Common myeloid progenitor, CD34-positive (primary cell): ENCODE measurements around the gene PAFAH2.

Experiments used
- CTCF ChIA-PET: fragments of 350-600 bp; sonication (Branson Sonifier 250); formaldehyde crosslinking; loops from one replicate; lab custom pipeline; 2021; ENCODE audit warnings: antibody characterized with exemption; lab: Charles Lee
- POLR2A ChIA-PET: fragments of 350-600 bp; sonication (Branson Sonifier 250); formaldehyde crosslinking; loops from one replicate; lab custom pipeline; 2021; ENCODE audit warnings: antibody characterized with exemption; lab: Charles Lee
- DNase-seq, 3 donors: peaks; one replicate each; pipeline versions ENCODE4 v3.0.0 to v3.0.0-alpha.2; 2013
- H3K27ac ChIP-seq, 2 experiments: 1 replicate in 1 of 2; 2 replicates in 1 of 2; pipeline ENCODE4 v1.7.0; 2013; ENCODE audit warnings: inconsistent platforms in 2 of 2, low read length in 2 of 2, mild to moderate bottlenecking in 2 of 2, low read depth in 1 of 2, moderate library complexity in 1 of 2; ENCODE audit not compliant: severe bottlenecking in 2 of 2, insufficient read depth in 1 of 2, poor library complexity in 1 of 2
- H3K27me3 ChIP-seq, 5 experiments: replicated peaks in 2 of 5; 1 replicate in 3 of 5; 2 replicates in 2 of 5; pipeline versions ENCODE4 v1.6.1 to v1.7.0; 2013; ENCODE audit warnings: low read length in 4 of 5, mild to moderate bottlenecking in 2 of 5, moderate library complexity in 2 of 5, inconsistent platforms in 1 of 5; ENCODE audit not compliant: insufficient read depth in 5 of 5, control insufficient read depth in 4 of 5
- H3K36me3 ChIP-seq, 4 experiments: 1 replicate in 2 of 4; 2 replicates in 2 of 4; pipeline versions ENCODE4 v1.6.1 to v1.7.0; 2013; ENCODE audit warnings: low read length in 3 of 4, control low read depth in 1 of 4, mild to moderate bottlenecking in 1 of 4; ENCODE audit not compliant: control insufficient read depth in 4 of 4, insufficient read depth in 4 of 4
- H3K4me1 ChIP-seq, 4 experiments: 1 replicate in 3 of 4; 2 replicates in 1 of 4; pipeline versions ENCODE4 v1.6.1 to v1.7.1; 2013; ENCODE audit warnings: low read length in 3 of 4, mild to moderate bottlenecking in 3 of 4, control low read depth in 1 of 4, inconsistent platforms in 1 of 4, moderate library complexity in 1 of 4; ENCODE audit not compliant: control insufficient read depth in 4 of 4, insufficient read depth in 4 of 4; ENCODE audit errors: control extremely low read depth in 1 of 4
- H3K4me3 ChIP-seq, 7 experiments: 1 replicate in 4 of 7; 2 replicates in 3 of 7; pipeline versions ENCODE4 v1.5.1 to v1.7.0; 2013; ENCODE audit warnings: mild to moderate bottlenecking in 7 of 7, low read length in 6 of 7, moderate library complexity in 6 of 7, inconsistent platforms in 2 of 7, low read depth in 2 of 7, control low read depth in 1 of 7; ENCODE audit not compliant: insufficient read depth in 4 of 7, control insufficient read depth in 1 of 7; ENCODE audit errors: extremely low read depth in 1 of 7
- H3K9me3 ChIP-seq, 5 experiments: 1 replicate in 4 of 5; 2 replicates in 1 of 5; pipeline versions ENCODE4 v1.6.1 to v1.7.1; 2013; ENCODE audit warnings: low read length in 4 of 5, mild to moderate bottlenecking in 2 of 5, inconsistent platforms in 1 of 5, low read depth in 1 of 5, moderate library complexity in 1 of 5; ENCODE audit not compliant: control insufficient read depth in 4 of 5, insufficient read depth in 2 of 5; ENCODE audit errors: control extremely low read depth in 1 of 5
- WGBS: methylation state at CpG from one replicate; pipeline ENCODE4 v1.1.5; 2013; ENCODE audit not compliant: insufficient coverage; 5-methylcytosine and 5-hydroxymethylcytosine counted together

PAFAH2 gene

DNA sequence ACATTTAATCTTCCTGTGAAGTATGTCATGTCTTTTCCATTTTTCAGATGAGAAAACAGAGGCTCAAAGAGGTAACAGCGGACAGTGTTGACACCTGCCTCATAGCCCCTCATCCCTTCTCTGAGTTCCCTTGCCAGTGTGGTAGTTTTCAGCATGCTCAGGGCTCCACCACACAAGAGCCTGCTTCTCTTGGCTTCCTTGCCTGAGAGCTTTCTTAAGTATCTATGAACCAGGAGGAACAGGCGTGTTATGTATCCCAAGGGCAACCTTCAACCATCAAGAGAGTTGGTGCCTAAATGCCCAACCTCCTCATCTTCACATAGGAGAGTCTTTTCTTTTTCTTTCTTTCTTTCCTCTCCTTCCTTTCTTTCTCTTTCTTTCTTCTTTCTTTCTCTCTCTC, 5.9 kb upstream of the PAFAH2 start:
- H3K36me3 ChIP-seq, result no peaks in the 10 kb centered on the region
- no peaks in the 10 kb centered on the region for H3K27me3 ChIP-seq
- H3K4me1 ChIP-seq, result peaks cover 0 to under 1% (median 0%) of the 10 kb centered on the region in 4 experiments
- no peak overlapping the region for H3K4me3 ChIP-seq
- CTCF ChIA-PET, result interaction anchor here (0.8 to 12.8 kb wide), 3 partner anchors 24 to 105 kb away, joined by 3 to 368 read pairs (median 4); partner anchors contain the start of gene STMN1
- DNase-seq, result no peak
- H3K9me3 ChIP-seq, result no peaks in the 10 kb centered on the region
- WGBS, result 85% methylated on average over 2 of the region's 2 CpGs
- no peak overlapping the region for H3K27ac ChIP-seq
- POLR2A ChIA-PET, result no interaction called here

GRCh38 chr1:26003262-26003661, 5.4 kb upstream of the PAFAH2 start:
- WGBS, result 75% methylated on average over 1 of the region's 4 CpGs

GRCh38 chr1:25999041-25999800, 1.4 kb upstream of the PAFAH2 start:
- ChIA-PET POLR2A (no interaction called here), CTCF (interaction anchor here (0.7 to 12.8 kb wide), 7 partner anchors 8 to 122 kb away, joined by 3 to 368 read pairs (median 3); partner anchors contain the start of gene STMN1)
- no peak overlapping the region for H3K4me3 ChIP-seq
- no peaks in the 10 kb centered on the region for H3K9me3 ChIP-seq
- no peak for DNase-seq
- peaks cover 0 to 2% (median 0%) of the 10 kb centered on the region in 4 experiments for H3K36me3 ChIP-seq
- WGBS, result 97% methylated on average over 16 of the region's 18 CpGs
- no peaks in the 10 kb centered on the region for H3K27me3 ChIP-seq
- peaks cover 0 to 21% (median 16%) of the 10 kb centered on the region in 4 experiments for H3K4me1 ChIP-seq
- H3K27ac ChIP-seq, result no peak overlapping the region

More at GRCh38 chr1:26003262-26003661, 5.4 kb upstream of the PAFAH2 start:
- Histone ChIP-seq H3K36me3 (no peaks in the 10 kb centered on the region), H3K27ac (no peak overlapping the region), H3K4me3 (no peak overlapping the region), H3K27me3 (no peaks in the 10 kb centered on the region), H3K4me1 (peaks cover 0 to 5% (median 5%) of the 10 kb centered on the region in 4 experiments), H3K9me3 (no peaks in the 10 kb centered on the region)
- no peak for DNase-seq
- POLR2A ChIA-PET, result no interaction called here
- CTCF ChIA-PET, result interaction anchor here (12.8 kb wide), 1 partner anchor 104 kb away, joined by 368 read pairs; the partner anchor contains the start of gene STMN1

GRCh38 chr1:25996966-25997827, 666 bp downstream of the PAFAH2 start:
- Histone ChIP-seq H3K4me1 (peaks cover 0 to 34% (median 19%) of the 10 kb centered on the region in 4 experiments), H3K36me3 (peaks cover 0 to 2% (median 0%) of the 10 kb centered on the region in 4 experiments), H3K27ac (peak overlapping the region; percentile 71 to 92), H3K27me3 (no peaks in the 10 kb centered on the region), H3K4me3 (peak overlapping the region; percentile 11 to 92 (median 69)), H3K9me3 (no peaks in the 10 kb centered on the region)
- 0% methylated on average over 12 of the region's 13 CpGs for WGBS
- peak; percentile 18 to 63 (median 50) for DNase-seq
- ChIA-PET CTCF (interaction anchor here (0.6 to 12.8 kb wide), 19 partner anchors 9 to 166 kb away, joined by 3 to 368 read pairs (median 4); partner anchors contain the start of genes PAQR7 and STMN1), POLR2A (interaction anchor here (0.6 to 1.6 kb wide), 7 partner anchors 7 to 177 kb away, joined by 3 to 7 read pairs (median 4); no protein-coding TSS in a partner anchor)

- CTCF ChIA-PET, result interaction anchor here (0.8 to 12.8 kb wide), 6 partner anchors 11 to 134 kb away, joined by 3 to 368 read pairs (median 3); partner anchors contain the start of gene STMN1
- Histone ChIP-seq H3K36me3 (peaks cover 0 to 2% (median 0%) of the 10 kb centered on the region in 4 experiments), H3K4me3 (no peak overlapping the region), H3K27me3 (no peaks in the 10 kb centered on the region), H3K9me3 (no peaks in the 10 kb centered on the region), H3K4me1 (peaks cover 6 to 58% (median 41%) of the 10 kb centered on the region in 4 experiments), H3K27ac (no peak overlapping the region)
- WGBS, result 100% methylated on average over 3 of the region's 3 CpGs
- POLR2A ChIA-PET, result interaction anchor here (2.1 kb wide), 1 partner anchor 89 kb away, joined by 7 read pairs; no protein-coding TSS in a partner anchor
- no peak for DNase-seq
Measured at GRCh38 chr1:25994402-25995150, 3.3 kb downstream of the PAFAH2 start.

DNA sequence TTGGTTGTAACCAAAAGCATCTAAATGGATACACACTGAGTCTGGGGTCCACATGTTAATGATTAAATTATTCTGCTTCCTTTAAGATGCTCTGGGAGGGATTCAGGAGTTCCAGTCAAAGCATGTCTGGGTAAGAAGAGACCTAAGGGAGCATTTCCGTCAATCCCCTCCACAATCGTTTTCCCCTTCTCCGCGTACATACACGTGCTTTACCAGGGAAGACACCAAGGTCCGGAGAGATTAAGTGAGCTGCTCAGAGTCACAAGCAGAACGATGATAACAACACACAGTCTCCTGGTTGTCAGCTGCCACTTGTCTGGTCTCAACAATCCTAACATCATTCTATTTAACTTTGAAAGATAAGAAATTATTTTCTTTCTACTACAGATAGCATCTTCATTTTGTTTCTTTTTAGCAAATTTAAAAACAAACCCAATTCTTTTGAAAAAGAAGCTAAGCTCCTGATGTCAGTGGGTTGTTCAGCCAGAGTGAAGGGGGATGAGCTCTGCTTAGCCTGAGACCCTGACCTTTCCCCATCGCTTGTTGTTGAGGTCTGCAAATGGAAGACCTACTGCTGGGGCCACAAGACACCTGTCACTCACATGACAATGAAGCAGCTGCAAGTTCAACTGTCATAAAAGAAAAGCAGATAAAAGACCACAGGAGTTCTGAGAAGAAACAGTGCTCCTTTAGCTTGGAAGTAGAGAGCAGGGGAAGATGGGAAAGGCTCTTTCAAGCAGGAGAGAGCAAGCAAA, 4.5 kb downstream of the PAFAH2 start:
- CTCF ChIA-PET, result interaction anchor here (0.6 to 12.8 kb wide), 3 partner anchors 19 to 95 kb away, joined by 3 to 368 read pairs (median 3); partner anchors contain the start of gene STMN1
- Histone ChIP-seq H3K27ac (no peak overlapping the region), H3K4me3 (no peak overlapping the region), H3K36me3 (peaks cover 0 to 3% (median 1%) of the 10 kb centered on the region in 4 experiments), H3K4me1 (peaks cover 6 to 64% (median 43%) of the 10 kb centered on the region in 4 experiments), H3K27me3 (no peaks in the 10 kb centered on the region), H3K9me3 (no peaks in the 10 kb centered on the region)
- POLR2A ChIA-PET, result no interaction called here
- 92% methylated on average over 2 of the region's 8 CpGs for WGBS
- no peak for DNase-seq
